Sigmoid colon (tissue), 4 donors: ENCODE measurements around the gene RPS6KA2.

Experiments used
- CTCF ChIP-seq, 4 experiments: fragments of 450-650 bp in 3 of 4; fragments of 200-600 bp in 1 of 4; IDR thresholded peaks; one replicate each; pipeline ENCODE4 v1.5.1; 2016 to 2019; ENCODE audit warnings: antibody characterized with exemption in 4 of 4, mild to moderate bottlenecking in 3 of 4, moderate library complexity in 2 of 4
- EP300 ChIP-seq, 4 donors: sonication (generic); formaldehyde crosslinking; IDR thresholded peaks; one replicate each; pipeline ENCODE4 v1.6.1; 2017; ENCODE audit warnings: antibody characterized with exemption in 4 of 4
- POLR2A ChIP-seq, 2 donors: fragments of 450-650 bp; IDR thresholded peaks; one replicate each; pipeline ENCODE4 v1.6.1; 2016; ENCODE audit warnings: antibody characterized with exemption in 2 of 2, mild to moderate bottlenecking in 2 of 2, moderate library complexity in 2 of 2
- POLR2AphosphoS5 ChIP-seq, 4 donors: sonication (generic); formaldehyde crosslinking; IDR thresholded peaks; one replicate each; pipeline ENCODE4 v1.6.1; 2017; ENCODE audit warnings: antibody characterized with exemption in 4 of 4

DNA sequence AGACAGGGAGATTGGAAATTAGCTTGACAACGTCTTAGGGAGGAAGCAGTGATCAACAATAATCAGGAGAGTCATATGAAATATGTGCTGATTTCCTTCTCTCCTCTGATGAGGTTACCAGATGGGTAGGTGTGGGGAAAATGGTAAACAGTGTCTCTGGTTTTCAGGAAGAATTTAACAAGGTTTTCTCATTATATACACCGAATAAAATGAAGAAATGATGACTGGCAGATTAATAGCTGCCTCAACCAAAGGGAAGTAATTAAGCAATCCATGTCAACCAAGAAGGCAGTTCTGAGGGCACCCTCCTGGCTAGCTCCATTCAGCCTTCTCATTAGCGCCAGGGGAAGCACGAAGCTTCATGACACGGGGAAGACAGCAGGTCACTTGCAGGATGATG is 27.8 kb downstream of the RPS6KA2 start:
- TF ChIP-seq POLR2AphosphoS5 (IDR thresholded peaks at IDR 0.05) (no peak), CTCF (IDR thresholded peaks at IDR 0.05) (no peak), POLR2A (IDR thresholded peaks at IDR 0.05) (no peak), EP300 (IDR thresholded peaks at IDR 0.05) (no peak)
